Cerebellar cortex (tissue), 1 donor: Measurements from ENCODE around the gene PSRC1.
"Not testable (repeated sequence)": the region's sequence is repeated elsewhere in the genome, so short reads cannot be mapped to it uniquely, and the experiment has no call there.

Source experiments
- DNase-seq: peaks from one replicate; pipeline ENCODE4 v3.0.0-alpha.2; 2015; ENCODE audit warnings: low spot score

PSRC1 gene

DNA sequence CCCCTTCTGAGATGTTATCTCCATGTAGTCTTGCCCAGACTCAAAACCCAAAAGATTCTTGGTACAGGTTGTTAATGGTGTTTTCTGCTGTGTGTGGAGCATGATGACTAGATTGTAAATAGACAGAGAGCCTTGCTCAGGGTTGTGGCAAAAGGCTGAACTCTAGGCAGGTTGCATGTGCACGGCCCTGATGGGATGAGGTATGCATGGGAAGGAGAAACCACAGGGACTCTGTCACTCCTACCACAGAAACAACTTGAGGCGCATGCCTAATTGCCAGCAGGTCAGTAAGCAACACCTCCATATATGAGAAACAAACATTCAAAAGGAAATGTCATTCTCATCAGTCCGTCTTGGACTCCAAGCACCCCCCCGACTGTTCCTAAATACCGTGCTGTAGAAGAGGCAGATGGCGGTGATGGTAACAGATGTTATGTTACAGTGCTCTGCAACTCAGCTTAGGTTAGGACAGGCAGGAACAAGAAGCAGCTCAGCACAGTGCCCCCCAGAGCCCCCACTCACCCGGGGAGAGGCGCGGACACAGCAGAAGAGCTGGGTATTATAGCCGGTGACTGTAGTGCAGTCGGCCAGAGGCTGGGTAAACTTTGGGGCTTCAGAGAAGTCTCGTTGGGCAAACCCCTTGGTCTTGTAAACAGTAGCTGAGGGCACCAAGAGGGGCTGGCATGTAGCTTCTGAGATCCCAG is 12.9 kb upstream of the PSRC1 start:
- DNase-seq, result no peak

DNA sequence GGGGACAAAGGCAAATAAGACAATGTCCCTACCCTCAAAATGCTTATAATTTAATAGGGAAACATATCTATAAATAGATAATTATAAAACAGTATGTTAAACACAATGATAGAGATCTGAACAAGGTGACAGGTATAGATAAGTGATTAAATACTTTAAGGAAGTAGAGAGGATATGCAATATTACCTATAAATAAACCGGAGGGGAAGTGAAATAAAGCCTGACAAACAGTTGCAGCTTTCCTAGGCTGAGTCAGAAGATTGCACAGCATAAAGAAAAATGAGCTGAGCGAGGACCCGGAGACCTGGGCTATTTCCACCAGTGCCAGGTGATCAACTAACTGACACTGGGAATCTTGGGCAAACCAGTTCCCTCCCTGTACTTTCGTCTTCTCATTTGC is 11.5 kb upstream of the PSRC1 start:
- no peak for DNase-seq

DNA sequence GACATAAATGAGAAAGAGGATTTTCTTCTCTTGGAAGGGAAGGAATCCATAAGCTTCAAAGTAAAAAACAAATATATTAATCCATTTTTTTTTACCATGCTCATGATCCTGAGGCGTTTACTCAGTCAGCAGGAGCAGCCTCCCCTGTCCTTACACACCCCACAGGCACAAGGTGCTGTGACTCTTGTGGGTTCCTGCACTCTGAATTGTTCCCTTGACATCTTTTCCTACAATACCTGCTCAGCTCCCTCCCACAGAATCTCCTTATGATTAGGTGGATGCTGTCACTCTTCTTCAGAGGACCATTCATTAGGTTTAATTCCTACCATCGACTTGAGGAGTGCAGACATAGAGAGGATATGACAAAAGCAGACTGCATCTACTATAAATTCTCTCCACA is 10.1 kb upstream of the PSRC1 start:
- DNase-seq, result no peak

DNA sequence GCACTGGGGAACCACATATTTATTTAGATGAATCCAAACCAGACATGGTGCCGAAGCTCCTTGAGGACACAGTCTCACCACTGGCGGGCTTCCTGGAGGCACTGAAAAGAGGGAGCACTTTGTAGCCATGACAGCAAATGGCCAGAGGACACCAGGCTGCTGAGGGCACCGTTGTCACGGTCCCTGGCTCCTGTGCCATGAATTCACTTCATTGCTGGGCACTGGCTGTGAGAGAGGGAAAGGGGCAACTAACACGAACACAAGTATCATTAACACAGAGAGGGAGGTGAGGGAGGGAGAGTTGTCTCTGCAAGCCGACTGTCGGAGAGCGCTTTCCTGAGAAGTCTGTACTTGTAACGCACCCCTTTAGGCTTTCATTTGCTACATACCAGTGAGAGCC is 9.4 kb upstream of the PSRC1 start:
- DNase-seq, result no peak

DNA sequence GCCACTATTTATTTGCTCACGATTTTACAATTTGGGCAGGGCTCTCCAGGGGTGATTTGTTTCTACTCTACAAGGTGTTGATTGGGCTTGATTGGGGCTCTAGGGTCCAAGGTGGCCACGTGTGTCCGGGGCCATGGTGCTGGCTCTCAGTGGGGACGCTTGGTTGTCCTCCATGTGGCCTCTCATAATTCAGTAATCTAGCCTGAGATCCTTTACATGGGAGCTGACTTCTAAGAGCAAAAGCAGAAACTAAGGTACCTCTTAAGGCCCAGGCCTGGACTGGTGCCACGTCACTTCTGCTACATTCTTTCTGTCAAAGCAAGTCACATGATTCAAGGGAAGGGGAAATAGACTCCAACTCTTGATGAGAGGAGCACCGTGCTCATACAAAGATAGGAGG is 8.1 kb upstream of the PSRC1 start:
- no peak for DNase-seq

DNA sequence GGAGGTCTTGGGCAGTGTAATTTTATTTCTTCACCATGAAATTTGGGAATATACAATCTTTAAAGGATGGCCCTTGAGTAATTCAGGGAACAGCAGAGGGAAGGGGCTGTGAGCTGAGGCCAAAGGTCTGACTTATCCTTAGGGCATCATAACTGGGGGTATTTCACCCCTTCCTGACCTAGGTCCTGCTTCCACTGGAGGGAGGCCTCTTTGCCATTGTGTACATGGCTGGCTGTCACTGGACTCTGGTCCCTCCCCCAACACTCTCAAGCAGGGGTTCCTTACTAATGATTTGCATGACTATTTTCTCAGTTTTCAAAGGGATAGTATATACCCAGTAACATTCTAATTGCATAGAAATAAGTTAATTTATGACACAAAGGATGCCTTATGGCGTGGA is 7.2 kb upstream of the PSRC1 start:
- no peak for DNase-seq

DNA sequence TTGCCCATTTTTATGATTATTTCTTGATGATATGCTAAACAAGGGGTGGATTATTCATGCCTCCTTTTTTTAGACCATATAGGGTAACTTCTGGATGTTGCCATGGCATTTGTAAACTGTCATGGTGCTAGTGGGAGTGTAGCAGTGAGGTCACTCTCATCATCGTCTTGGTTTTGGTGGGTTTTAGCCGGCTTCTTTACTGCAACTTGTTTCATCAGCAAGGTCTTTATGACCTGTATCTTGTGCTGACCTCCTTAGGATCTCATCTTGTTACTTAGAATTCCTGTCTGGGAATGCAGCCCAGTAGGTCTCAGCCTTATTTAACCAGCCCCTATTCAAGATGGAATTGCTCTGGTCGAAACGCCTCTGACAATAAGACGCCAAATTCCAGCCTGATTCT is 3.8 kb upstream of the PSRC1 start:
- not testable (repeated sequence) for DNase-seq

DNA sequence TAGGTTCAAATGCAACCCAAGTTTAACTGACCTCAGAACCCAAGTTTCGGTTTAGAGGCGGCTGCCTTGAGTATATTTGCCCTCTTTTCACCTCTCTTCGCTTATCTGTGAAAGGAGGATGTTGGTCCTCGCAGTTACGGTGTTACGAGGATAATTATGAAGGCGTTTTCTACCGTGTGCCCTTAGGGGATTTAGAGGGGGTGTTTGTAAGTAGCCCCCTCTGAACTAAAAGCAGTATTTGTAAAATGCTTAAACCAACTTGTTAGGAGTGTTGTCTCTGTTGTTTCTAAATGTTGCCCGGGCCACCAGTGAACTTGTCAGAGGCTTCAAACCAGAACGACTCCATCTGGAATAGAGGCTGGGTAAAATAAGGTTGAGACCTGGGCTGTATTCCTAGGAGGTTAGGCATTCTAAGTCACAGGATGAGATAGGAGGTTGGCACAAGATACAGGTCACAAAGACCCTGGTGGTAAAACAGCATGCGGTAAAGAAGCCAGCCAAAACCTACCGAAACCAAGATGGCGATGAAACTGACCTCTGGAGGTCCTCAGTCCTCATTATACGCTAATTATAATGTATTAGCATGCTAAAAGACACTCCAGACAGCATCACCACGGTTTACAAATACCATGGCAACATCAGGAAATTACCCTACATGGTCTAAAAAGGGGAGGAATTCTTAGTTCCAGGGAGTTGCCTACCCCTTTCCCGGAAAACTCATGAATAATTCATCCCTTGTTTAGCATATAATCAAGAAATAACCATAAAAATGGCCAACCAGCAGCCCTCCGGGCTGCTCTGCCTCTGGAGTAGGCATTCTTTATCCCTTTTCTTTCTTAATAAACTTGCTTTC is 1.0 kb upstream of the PSRC1 start:
- no peak for DNase-seq

DNA sequence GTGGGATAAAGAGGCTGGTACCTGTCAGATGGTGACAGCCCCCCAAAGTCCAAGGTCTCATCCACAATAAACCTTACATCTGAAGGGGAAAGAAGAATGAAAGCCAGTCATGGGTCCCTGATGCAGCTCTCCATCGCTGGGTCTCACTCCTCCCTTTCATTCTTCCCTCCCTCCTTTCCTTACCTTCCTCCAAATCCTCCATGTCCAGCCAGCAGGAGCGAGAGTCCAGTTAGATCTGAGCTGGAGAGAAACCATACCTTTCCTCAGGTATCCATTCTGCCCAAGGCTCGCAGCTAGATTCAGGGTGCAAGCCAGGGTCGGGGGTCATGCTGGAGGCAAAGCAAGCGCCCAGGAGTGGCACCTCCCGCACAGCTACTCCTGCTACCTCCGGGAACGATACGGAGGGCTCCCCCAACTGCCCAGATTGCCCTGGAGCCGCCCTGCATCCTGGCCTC is 421 bp downstream of the PSRC1 start:
- DNase-seq, result no peak

DNA sequence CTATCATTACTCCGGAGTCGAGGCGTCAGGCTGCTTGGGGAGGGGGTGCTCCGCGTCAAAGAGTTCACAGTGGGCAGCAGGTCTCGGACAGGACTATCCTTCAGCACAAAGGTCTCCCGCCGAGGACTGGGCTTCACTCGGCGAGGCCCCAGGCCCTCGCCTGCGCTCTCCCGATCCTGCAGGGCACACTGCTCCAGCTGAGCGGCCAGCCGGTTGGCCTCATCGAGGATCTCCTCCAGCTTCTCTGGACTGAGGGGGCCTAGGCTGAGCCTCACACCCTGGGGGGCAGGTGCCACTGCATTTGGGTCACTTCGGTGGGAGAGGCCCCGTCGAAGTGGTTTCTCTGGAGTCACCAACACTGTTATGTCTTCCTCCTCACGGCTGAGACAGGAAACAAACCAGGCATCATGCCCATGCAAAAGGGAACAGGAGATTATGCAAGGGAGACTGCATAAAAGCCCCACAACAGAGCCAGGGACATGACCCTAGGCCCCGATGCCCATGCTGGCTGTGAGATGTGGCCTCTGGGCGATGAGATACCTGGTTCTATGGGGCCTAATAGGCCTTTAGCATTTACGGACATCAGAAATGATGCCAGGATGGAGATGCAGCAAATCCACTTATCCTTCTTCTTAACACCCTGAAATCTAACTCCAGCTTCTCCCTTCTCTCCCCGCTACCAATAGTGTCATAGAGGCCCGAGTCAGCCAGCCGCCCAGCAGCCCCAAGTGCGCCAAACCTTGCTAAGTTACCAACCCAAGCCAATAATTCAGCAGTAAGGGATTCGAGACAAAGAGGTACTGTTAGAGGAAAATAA is 1.1 kb downstream of the PSRC1 start:
- no peak for DNase-seq

DNA sequence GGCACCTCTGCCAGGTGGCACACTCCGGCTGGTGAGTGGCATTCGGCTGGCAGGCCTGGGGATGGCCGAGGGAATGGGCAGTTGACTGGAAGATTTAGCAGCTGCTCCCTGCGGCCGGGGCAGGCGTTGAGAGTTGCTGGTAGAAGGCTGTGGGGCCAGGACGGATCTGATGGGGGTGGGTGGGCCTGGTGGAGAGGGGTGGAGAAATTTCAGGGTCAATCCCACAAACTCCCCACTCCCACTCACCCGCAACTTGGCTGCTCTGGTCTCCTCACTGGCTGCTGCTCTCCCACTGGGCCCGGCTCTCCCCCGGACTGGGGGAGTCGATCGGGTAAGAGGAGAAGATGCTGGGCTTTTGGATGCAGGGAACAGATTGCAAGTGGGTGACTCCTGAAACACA is 2.1 kb downstream of the PSRC1 start:
- DNase-seq, result no peak

DNA sequence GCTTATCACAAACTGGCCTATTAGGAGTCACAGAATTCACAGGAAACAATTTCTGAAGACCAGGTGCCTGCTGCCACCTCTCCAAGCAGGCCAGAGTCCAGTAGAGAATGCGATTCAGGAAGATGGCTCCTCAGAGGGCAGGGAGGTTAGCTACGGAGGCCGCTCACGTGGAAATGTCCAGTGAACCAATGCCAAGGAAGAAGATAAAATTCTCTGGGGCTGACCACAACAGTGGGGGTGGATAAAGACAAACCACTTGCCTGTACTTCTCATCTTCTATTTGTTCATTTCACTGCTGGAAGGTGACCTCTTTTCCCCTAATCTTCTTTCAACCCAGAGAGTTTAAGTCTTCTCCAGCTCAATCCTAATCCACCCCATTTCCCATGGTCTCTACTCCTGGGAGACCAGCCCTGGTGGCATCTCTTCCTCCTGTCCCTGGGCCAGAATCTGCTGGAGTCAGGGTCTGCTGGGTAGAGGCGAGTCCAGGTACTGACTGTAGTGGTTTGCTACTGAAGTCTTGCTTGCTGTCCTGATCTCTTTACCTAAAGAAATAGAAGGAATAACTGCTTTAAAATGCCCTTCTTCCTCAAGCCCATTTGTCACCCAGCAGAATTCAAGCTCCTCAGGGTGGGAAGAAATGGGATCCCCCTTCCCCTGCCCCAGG is 3.2 kb downstream of the PSRC1 start:
- no peak for DNase-seq

DNA sequence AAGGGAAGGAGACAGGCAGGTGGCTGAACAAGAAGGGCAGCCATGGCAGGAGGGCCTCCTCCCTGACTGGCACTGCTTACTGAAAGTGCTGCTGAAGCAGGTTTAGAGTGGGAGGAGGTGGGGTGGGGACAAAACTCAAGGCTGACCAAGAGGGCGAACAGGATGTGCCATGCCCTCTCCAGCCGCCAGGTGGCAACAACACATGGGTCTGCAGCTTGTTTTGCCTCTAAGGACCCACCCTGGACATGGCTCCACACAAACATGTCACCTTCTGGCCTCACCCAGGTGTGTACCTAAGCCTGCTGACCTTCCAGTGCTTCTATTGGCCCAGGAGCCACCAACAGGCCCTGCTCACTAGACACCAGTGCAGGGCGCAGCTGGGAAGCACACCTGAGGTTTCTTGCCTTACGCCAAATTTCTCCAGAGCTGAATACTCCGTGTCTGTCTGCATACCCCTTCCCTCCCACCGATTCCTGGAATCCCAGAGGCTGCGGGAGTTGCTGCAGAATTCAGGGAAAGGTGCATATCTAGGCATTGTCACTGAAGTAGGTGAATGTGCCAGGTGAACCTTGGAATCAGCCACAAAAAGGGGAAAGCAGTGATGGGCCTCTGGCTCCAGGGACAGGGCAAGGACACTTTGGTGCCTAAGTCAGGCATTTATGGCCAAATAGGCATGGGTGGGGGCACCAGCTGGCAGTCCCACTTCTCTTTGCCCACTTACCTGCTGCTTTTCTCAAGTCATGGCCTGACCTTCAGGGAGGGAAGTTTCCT is 5.3 kb downstream of the PSRC1 start:
- peak; percentile 79 for DNase-seq

DNA sequence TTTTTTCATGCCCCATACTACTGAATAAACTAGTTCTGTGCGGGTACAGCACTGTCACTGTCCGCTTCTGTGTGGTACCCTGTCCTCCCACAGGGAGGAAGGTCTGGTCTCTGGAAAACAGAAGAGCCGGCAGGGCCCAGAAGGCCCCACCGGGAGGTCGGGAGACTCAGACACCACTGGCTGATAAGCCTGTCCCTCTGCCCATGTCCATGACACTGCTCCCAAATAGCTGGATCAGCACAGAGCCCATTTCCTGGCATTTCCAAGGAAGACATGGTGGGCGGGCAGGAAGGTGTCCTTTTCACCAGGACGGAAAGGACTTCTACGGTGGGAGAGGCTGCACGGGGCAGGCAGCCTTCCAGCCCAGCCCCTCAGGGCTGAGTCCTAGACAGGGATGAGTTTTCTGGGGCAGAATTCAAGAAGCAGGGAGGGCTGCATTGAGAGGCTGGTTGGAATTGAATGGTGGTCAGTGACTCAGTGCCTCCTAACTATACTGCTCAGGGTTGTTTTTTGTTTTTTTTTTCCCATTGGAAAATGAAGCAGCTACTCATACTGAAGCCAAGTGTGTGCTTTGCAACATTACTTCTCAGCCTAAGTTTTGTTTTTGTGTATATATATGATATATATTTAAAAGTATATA is 7.1 kb downstream of the PSRC1 start:
- no peak for DNase-seq

DNA sequence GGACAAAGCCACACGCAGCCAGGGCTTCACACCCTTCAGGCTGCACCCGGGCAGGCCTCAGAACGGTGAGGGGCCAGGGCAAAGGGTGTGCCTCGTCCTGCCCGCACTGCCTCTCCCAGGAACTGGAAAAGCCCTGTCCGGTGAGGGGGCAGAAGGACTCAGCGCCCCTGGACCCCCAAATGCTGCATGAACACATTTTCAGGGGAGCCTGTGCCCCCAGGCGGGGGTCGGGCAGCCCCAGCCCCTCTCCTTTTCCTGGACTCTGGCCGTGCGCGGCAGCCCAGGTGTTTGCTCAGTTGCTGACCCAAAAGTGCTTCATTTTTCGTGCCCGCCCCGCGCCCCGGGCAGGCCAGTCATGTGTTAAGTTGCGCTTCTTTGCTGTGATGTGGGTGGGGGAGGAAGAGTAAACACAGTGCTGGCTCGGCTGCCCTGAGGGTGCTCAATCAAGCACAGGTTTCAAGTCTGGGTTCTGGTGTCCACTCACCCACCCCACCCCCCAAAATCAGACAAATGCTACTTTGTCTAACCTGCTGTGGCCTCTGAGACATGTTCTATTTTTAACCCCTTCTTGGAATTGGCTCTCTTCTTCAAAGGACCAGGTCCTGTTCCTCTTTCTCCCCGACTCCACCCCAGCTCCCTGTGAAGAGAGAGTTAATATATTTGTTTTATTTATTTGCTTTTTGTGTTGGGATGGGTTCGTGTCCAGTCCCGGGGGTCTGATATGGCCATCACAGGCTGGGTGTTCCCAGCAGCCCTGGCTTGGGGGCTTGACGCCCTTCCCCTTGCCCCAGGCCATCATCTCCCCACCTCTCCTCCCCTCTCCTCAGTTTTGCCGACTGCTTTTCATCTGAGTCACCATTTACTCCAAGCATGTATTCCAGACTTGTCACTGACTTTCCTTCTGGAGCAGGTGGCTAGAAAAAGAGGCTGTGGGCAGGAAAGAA is 8.1 kb downstream of the PSRC1 start:
- no peak for DNase-seq

DNA sequence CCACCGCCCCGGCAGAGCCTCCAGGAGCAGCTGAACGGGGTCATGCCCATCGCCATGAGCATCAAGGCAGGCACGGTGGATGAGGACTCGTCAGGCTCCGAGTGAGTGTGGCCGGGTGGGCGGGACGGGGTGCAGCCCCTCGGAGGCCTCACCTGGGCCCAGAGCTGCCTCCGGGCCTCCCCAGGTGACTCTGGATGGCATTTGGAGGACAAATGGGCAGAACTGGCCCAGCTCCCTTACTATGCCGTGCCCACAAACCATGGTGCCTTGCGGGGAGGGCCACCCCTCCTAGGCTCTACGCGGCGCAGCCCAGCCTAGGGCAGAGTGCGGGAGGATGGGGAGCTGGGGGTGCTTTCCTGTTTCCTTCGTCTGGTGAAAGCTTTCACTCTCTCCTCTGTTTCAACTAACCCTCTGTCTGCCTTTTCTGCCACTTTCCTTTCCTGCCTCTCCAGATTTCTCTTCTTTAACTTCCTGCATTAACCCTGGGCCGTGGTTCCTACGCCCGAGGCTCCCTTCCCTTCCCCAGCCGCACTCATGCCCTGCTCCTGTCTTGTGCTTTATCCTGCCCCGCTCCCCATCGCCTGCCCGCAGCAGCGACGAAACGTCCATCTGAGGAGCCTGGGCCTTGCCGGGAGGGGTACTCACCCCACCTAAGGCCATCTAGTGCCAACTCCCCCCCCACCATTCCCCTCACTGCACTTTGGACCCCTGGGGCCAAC is 9.2 kb downstream of the PSRC1 start:
- DNase-seq, result no peak

DNA sequence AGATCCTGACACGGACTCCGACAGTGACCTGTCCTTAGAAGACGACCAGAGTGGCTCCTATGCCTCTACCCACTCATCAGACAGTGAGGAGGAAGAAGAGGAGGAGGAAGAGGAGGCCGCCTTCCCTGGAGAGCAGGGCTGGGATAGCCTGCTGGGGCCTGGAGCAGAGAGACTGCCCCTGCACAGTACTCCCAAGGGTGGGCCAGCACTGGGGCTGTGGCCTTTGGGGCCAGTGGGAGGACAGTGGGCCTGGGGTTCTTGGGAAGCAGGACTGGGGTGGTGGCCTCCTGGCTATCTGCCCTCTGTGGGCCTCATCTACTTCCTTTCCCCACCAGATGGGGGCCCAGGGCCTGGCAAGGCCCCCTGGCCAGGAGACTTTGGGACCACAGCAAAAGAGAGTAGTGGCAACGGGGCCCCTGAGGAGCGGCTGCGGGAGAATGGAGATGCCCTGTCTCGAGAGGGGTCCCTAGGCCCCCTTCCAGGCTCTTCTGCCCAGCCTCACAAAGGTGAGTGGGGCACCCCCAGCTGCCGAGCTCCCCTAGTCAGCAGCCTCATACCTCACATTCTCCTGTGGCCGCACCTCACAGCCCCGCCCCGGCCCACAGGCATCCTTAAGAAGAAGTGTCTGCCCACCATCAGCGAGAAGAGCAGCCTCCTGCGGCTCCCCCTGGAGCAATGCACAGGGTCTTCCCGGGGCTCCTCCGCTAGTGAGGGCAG is 10.0 kb downstream of the PSRC1 start:
- DNase-seq, result no peak
